Neural crest cell (in vitro differentiated cells): ENCODE results near the gene ST8SIA6. TPM values are rescaled to one million over a fixed set of nuclear protein-coding genes. Genes with fewer than 3 reads are reported as not detected.
"Not testable (repeated sequence)": the region's sequence is repeated elsewhere in the genome, so short reads cannot be mapped to it uniquely, and the experiment has no call there.

Experiments
- DNase-seq: peaks from one replicate; pipeline ENCODE4 v3.0.0; 2021; ENCODE audit warnings: low read depth, mixed read lengths, low spot score
- H3K27ac Mint-ChIP-seq: one replicate; pipeline ENCODE4 v1.8.0; 2021; ENCODE audit warnings: mild to moderate bottlenecking, mixed read lengths; ENCODE audit not compliant: unreplicated experiment
- H3K27me3 Mint-ChIP-seq: 2 replicates; pipeline ENCODE4 v1.8.0; 2021; ENCODE audit warnings: low read depth, mild to moderate bottlenecking, mixed read lengths
- H3K36me3 Mint-ChIP-seq: 2 replicates; pipeline ENCODE4 v1.8.0; 2021; ENCODE audit warnings: low read depth, mild to moderate bottlenecking, mixed read lengths
- H3K4me1 Mint-ChIP-seq: 2 replicates; pipeline ENCODE4 v1.8.0; 2021; ENCODE audit warnings: mixed read lengths
- H3K4me3 Mint-ChIP-seq: one replicate; pipeline ENCODE4 v1.8.0; 2021; ENCODE audit warnings: mild to moderate bottlenecking, mixed read lengths
- H3K9me3 Mint-ChIP-seq: 2 replicates; pipeline ENCODE4 v1.8.0; 2021; ENCODE audit warnings: mixed read lengths
- CTCF ChIP-seq: fragments of 200-600 bp; sonication (generic); conservative IDR thresholded peaks from 2 replicates; pipeline ENCODE4 v1.5.0; 2021; ENCODE audit warnings: antibody characterized with exemption, mild to moderate bottlenecking
- long read RNA-seq: library from polyadenylated mRNA; unstranded; transcript quantifications from one replicate; pipeline ENCODE4 v2.0.0, GENCODE V29; 2020
- total RNA-seq: library from RNA; stranded (reverse); gene quantifications from 2 replicates; pipeline ENCODE4 v1.2.1, GENCODE V29; 2021

Gene ST8SIA6, protein sequence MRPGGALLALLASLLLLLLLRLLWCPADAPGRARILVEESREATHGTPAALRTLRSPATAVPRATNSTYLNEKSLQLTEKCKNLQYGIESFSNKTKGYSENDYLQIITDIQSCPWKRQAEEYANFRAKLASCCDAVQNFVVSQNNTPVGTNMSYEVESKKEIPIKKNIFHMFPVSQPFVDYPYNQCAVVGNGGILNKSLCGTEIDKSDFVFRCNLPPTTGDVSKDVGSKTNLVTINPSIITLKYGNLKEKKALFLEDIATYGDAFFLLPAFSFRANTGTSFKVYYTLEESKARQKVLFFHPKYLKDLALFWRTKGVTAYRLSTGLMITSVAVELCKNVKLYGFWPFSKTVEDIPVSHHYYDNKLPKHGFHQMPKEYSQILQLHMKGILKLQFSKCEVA
- not detected in 2 replicates for total RNA-seq
- long read RNA-seq, result 0 reads

DNA sequence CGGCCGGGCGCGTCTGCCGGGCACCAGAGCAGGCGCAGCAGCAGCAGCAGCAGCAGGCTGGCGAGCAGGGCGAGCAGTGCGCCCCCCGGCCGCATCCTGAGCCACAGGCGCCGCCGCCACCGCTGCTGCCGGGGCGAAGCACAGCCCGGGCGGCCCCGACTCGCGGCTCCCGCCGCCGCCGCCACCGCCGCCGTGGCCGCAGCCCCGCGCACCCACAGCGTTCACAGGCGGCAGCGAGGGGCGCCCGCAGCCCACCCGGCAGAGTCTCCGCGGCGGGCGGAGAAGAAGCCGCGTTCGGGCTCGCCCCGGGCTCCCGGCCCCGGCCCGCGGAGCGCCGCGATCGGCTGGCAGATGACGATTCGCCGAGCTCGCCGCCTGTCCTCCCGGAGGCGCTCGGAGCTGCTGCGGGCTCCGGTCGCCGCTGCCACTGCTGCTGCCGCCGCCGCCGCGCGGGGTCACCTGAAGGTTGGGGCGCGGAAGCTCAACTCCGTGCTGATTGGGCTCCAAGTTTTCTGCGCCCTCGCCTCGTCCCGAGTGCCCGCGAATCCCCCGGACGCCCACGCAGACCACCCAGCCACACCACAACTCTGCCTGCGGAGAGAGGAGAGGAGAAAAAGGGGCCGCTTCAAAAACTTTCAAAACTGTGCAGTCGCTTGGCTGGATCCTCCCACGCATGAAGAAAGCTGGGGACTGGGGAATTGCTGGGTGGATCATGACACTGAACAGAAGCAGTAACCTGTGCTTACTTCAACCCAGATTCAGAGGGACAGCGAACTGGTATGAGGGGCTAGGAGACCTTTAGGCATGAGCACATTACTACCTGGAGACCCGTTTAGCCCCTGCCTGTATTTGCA, at the start of gene ST8SIA6:
TSS of gene ST8SIA6 (minus strand) at position 435 of the 854 bp plus-strand sequence. CDS start at position 95, 340 bp downstream.
- Mint-ChIP-seq H3K4me3 (peak within 1 kb of the TSS; percentile 92), H3K27me3 (peaks cover 75% of the 10 kb centered on the region), H3K4me1 (peaks cover 6% of the 10 kb centered on the region), H3K27ac (no peak within 1 kb of the TSS), H3K36me3 (peaks cover 2% of the 10 kb centered on the region), H3K9me3 (peaks cover 8% of the 10 kb centered on the region)
- peak; percentile 40 for DNase-seq
- TF ChIP-seq CTCF, result no peak

DNA sequence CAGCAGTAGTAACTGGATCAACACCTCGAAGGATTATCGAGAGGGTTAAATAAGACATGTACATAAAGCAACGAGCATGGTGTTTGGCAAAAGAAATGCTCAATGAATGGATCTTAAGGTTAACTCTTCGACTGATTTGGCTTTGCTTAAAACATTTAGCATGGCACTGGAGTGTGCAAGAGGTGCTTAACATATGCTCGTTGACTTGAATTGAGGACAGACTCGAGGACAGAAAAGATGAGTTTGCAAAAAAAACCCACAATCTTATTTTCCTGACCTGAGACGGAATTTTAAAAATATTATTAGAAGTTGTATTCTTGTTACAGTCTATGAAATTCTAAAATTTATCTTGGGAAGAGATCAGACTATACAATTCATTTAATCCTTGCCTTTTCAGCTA, 49.4 kb upstream of the ST8SIA6 start:
- TF ChIP-seq CTCF, result no peak
- Mint-ChIP-seq H3K4me1 (no peaks in the 10 kb centered on the region), H3K27me3 (peaks cover 4% of the 10 kb centered on the region), H3K4me3 (no peak overlapping the region), H3K27ac (no peak overlapping the region), H3K36me3 (no peaks in the 10 kb centered on the region), H3K9me3 (peaks cover 3% of the 10 kb centered on the region)
- no peak for DNase-seq

GRCh38 chr10:17502814-17503213, 48.4 kb upstream of the ST8SIA6 start:
- Mint-ChIP-seq H3K9me3 (peaks cover 3% of the 10 kb centered on the region), H3K27ac (no peak overlapping the region), H3K4me3 (no peak overlapping the region), H3K27me3 (peaks cover 4% of the 10 kb centered on the region), H3K36me3 (no peaks in the 10 kb centered on the region), H3K4me1 (no peaks in the 10 kb centered on the region)
- DNase-seq, result no peak
- TF ChIP-seq CTCF, result no peak

GRCh38 chr10:17499014-17499413, 44.6 kb upstream of the ST8SIA6 start:
- H3K36me3 Mint-ChIP-seq, H3K9me3 Mint-ChIP-seq, DNase-seq, H3K4me3 Mint-ChIP-seq, H3K4me1 Mint-ChIP-seq, H3K27ac Mint-ChIP-seq: not testable (repeated sequence)
- peaks cover 11% of the 10 kb centered on the region for H3K27me3 Mint-ChIP-seq

GRCh38 chr10:17497446-17498030, 43.1 kb upstream of the ST8SIA6 start:
- no peak for DNase-seq
- Mint-ChIP-seq H3K4me1 (no peaks in the 10 kb centered on the region), H3K27ac (no peak overlapping the region), H3K4me3 (no peak overlapping the region), H3K9me3 (peaks cover 3% of the 10 kb centered on the region), H3K36me3 (no peaks in the 10 kb centered on the region), H3K27me3 (peaks cover 7% of the 10 kb centered on the region)
- TF ChIP-seq CTCF, result no peak
